Measurements from ENCODE around the gene ACAP2. TPM values are rescaled to one million over a fixed set of nuclear protein-coding genes. Genes with fewer than 3 reads are reported as not detected.
A peak's percentile ranks its signal among the peaks of the same experiment; 100 is the strongest.

The ACAP2 gene
- total RNA-seq, 1 donor from 2014 or later, result 61.2 TPM

DNA sequence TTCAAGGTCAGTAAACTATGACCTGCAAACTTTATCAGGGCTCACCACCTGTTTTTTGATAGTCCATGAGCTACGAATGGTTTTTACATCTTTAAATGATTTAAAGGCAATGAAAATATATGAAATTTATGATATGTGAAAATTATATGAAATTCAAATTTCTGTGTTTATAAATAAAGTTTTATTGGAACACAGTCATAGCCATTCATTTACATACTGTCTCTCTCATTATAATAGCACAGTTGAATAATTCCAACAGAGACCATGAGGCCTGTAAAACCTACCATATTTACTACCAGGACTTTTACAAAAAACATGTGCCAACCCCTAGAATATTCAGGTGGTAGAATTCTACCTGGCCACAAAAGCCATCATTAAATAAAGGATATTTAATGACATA is 107.9 kb downstream of the ACAP2 start:
- peaks cover 23% of the 10 kb centered on the region for H3K36me3 Mint-ChIP-seq (ENCODE audit: low read depth, unreplicated experiment)
- H3K4me3 Mint-ChIP-seq (ENCODE audit: unreplicated experiment), result no peak overlapping the region
- TF ChIP-seq, protein P1, sequence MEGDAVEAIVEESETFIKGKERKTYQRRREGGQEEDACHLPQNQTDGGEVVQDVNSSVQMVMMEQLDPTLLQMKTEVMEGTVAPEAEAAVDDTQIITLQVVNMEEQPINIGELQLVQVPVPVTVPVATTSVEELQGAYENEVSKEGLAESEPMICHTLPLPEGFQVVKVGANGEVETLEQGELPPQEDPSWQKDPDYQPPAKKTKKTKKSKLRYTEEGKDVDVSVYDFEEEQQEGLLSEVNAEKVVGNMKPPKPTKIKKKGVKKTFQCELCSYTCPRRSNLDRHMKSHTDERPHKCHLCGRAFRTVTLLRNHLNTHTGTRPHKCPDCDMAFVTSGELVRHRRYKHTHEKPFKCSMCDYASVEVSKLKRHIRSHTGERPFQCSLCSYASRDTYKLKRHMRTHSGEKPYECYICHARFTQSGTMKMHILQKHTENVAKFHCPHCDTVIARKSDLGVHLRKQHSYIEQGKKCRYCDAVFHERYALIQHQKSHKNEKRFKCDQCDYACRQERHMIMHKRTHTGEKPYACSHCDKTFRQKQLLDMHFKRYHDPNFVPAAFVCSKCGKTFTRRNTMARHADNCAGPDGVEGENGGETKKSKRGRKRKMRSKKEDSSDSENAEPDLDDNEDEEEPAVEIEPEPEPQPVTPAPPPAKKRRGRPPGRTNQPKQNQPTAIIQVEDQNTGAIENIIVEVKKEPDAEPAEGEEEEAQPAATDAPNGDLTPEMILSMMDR (IDR thresholded peaks at IDR 0.05; ENCODE audit: unreplicated experiment), result no peak
- H3K9me3 Mint-ChIP-seq (ENCODE audit: unreplicated experiment), result no peaks in the 10 kb centered on the region
- H3K27me3 Mint-ChIP-seq (ENCODE audit: unreplicated experiment), result peaks cover 3% of the 10 kb centered on the region
- no peak for DNase-seq (ENCODE audit: low spot score)
- no peak overlapping the region for H3K27ac Mint-ChIP-seq (ENCODE audit: unreplicated experiment)
- H3K4me1 Mint-ChIP-seq (ENCODE audit: unreplicated experiment), result peaks cover 3% of the 10 kb centered on the region

DNA sequence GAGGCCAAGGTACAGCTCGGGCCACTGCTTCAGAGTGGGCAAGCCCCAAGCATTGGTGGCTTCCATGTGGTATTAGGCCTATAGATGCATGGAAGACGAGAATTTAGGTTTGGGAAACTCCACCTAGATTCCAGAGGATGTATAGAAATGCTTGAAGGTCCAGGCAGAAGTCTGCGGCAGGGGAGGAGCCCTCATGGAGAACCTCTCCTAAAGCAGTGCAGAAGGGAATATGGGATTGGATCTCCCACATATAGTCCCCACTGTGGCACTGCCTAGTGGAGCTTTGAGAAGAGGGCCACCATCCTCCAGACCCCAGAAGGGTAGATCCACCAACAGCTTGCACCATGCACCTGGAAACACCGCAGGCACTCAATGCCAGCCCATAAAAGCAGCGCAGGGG is 123.8 kb downstream of the ACAP2 start:
- Mint-ChIP-seq H3K4me3 (ENCODE audit: unreplicated experiment) (peak overlapping the region; percentile 59), H3K36me3 (ENCODE audit: low read depth, unreplicated experiment) (peaks cover 42% of the 10 kb centered on the region), H3K9me3 (ENCODE audit: unreplicated experiment) (peaks cover 9% of the 10 kb centered on the region), H3K27me3 (ENCODE audit: unreplicated experiment) (no peaks in the 10 kb centered on the region), H3K4me1 (ENCODE audit: unreplicated experiment) (no peaks in the 10 kb centered on the region), H3K27ac (ENCODE audit: unreplicated experiment) (no peak overlapping the region)
- TF ChIP-seq, protein P1 (IDR thresholded peaks at IDR 0.05; ENCODE audit: unreplicated experiment), result no peak
- DNase-seq (ENCODE audit: low spot score), result no peak

DNA sequence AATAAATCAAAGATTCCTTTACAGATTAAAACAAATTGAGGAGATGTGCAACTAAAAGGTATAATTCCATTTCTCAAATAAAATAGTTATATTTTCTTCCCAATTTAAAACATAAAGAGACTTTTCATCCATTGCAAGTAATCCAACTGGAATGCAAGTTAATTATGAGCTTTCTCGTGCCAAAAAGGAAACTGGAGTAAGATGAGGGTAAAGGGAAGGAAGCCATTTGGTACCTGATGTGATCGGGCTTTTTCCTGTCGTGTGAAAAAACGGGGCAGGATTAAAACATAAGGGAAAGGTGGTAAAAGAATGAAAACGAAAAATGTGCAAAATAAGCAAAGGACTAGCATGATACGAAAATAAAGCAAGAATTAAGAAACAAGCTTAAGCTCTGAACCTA is 130.1 kb downstream of the ACAP2 start:
- Mint-ChIP-seq H3K27me3 (ENCODE audit: unreplicated experiment) (no peaks in the 10 kb centered on the region), H3K4me3 (ENCODE audit: unreplicated experiment) (no peak overlapping the region), H3K4me1 (ENCODE audit: unreplicated experiment) (peaks cover 9% of the 10 kb centered on the region), H3K9me3 (ENCODE audit: unreplicated experiment) (no peaks in the 10 kb centered on the region), H3K36me3 (ENCODE audit: low read depth, unreplicated experiment) (peaks cover 2% of the 10 kb centered on the region), H3K27ac (ENCODE audit: unreplicated experiment) (no peak overlapping the region)
- no peak for DNase-seq (ENCODE audit: low spot score)
- TF ChIP-seq, protein P1 (IDR thresholded peaks at IDR 0.05; ENCODE audit: unreplicated experiment), result no peak

DNA sequence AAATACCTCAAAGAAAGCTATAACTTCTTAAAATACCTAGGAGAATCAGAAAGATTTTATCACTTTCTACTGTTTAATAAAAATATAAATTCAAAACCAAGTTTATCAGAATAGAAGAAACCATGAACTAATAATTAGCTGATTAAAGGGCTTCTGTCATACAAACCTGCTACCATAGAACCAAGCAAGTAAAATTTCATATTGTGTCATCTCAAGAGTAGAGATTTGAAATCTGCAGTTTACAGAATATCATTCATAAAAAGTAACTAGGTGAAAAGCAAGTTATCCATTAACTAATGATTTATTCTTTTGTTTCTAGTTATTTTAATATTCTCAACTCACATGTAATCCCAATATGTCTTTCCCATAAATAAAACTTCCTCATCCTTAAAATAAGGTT is 135.1 kb downstream of the ACAP2 start:
- DNase-seq (ENCODE audit: low spot score), result no peak
- Mint-ChIP-seq H3K27ac (ENCODE audit: unreplicated experiment) (no peak overlapping the region), H3K4me3 (ENCODE audit: unreplicated experiment) (no peak overlapping the region), H3K4me1 (ENCODE audit: unreplicated experiment) (peaks cover 4% of the 10 kb centered on the region), H3K36me3 (ENCODE audit: low read depth, unreplicated experiment) (peaks cover 4% of the 10 kb centered on the region), H3K9me3 (ENCODE audit: unreplicated experiment) (no peaks in the 10 kb centered on the region), H3K27me3 (ENCODE audit: unreplicated experiment) (no peaks in the 10 kb centered on the region)
- TF ChIP-seq, protein P1 (IDR thresholded peaks at IDR 0.05; ENCODE audit: unreplicated experiment), result no peak

DNA sequence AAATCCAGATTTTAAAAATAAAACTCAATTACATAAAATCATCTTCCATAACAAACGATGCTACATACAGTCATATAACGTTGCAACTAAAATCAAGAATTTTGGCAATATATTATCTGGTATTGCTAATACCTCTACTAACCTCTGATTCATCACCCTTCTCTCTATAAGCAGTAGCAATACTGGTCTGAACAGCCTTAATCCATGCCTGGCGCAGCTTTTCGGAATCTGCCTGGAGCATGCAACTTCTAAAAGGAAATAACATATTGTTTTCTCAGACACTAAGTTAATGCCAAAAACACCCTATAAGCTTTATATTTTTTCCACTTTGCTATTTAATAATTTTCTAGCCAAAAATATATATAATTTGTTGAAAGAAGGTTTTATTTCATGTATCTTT is 136.5 kb downstream of the ACAP2 start:
- Mint-ChIP-seq H3K27me3 (ENCODE audit: unreplicated experiment) (no peaks in the 10 kb centered on the region), H3K27ac (ENCODE audit: unreplicated experiment) (no peak overlapping the region), H3K9me3 (ENCODE audit: unreplicated experiment) (no peaks in the 10 kb centered on the region), H3K4me3 (ENCODE audit: unreplicated experiment) (no peak overlapping the region), H3K4me1 (ENCODE audit: unreplicated experiment) (peaks cover 3% of the 10 kb centered on the region), H3K36me3 (ENCODE audit: low read depth, unreplicated experiment) (peaks cover 9% of the 10 kb centered on the region)
- DNase-seq (ENCODE audit: low spot score), result no peak
- TF ChIP-seq, protein P1 (IDR thresholded peaks at IDR 0.05; ENCODE audit: unreplicated experiment), result no peak
